ENCODE results near the gene ELMOD1. TPM values are rescaled to one million over a fixed set of nuclear protein-coding genes. Genes with fewer than 3 reads are reported as not detected.

ELMOD1 gene
- total and polyA plus RNA-seq, 10 of the 15 experiments (the other 5 are each of a cell fraction or from before 2014, with no cell fraction given) = not detected

DNA sequence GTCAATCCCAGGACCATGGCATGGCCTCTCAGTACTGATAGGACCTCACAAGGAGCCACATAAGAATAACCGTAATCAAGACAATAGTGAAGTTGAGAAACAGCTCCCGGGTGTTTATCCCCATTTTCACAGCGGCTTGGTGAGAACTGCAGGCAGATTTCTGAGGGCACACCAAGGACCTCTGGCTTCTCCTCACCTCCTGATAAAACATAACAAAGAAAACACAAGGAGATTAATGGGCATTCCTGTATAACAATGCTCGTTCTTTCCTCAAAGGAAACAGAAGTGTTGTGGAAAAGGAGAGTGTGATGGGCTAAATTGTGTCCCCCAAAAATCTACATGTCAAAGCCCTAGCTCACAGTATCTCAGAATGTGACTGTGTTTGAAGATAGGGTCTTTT is 116.9 kb downstream of the ELMOD1 start:
- Histone ChIP-seq H3K36me3 (ENCODE audit: control insufficient read depth in 2 of 2, insufficient read depth in 2 of 2, low read length in 1 of 2) (no peaks in the 10 kb centered on the region), H2AFZ (ENCODE audit: control insufficient read depth, low read depth, low read length) (no peak overlapping the region), H3K9me3 (replicated peaks; ENCODE audit: control insufficient read depth, insufficient read depth, low read length) (no peaks in the 10 kb centered on the region), H3K4me3 (no peak overlapping the region), H3K27ac (ENCODE audit: control insufficient read depth, insufficient read depth) (no peak overlapping the region), H3K9ac (ENCODE audit: control insufficient read depth, insufficient read depth, low read length) (no peak overlapping the region), H3K27me3 (replicated peaks in 1 of 2; ENCODE audit: control insufficient read depth in 2 of 2, insufficient read depth in 2 of 2, low read length in 1 of 2) (peaks cover 2 to 8% of the 10 kb centered on the region in 2 experiments; a peak in 2 of 4 replicates), H3K79me2 (ENCODE audit: control insufficient read depth, insufficient read depth, low read length) (no peaks in the 10 kb centered on the region), H3K4me2 (ENCODE audit: control insufficient read depth, insufficient read depth) (no peak overlapping the region), H4K20me1 (ENCODE audit: control insufficient read depth, insufficient read depth) (no peaks in the 10 kb centered on the region; the same call in 1 of the 2 replicates), H3K4me1 (ENCODE audit: control insufficient read depth, insufficient read depth, low read length) (no peaks in the 10 kb centered on the region)
- POLR2A ChIA-PET = no interaction called here
- intact Hi-C loops (cut with micrococcal nuclease; ENCODE audit: unreplicated experiment) = no loop called here
- TF ChIP-seq, protein P1, sequence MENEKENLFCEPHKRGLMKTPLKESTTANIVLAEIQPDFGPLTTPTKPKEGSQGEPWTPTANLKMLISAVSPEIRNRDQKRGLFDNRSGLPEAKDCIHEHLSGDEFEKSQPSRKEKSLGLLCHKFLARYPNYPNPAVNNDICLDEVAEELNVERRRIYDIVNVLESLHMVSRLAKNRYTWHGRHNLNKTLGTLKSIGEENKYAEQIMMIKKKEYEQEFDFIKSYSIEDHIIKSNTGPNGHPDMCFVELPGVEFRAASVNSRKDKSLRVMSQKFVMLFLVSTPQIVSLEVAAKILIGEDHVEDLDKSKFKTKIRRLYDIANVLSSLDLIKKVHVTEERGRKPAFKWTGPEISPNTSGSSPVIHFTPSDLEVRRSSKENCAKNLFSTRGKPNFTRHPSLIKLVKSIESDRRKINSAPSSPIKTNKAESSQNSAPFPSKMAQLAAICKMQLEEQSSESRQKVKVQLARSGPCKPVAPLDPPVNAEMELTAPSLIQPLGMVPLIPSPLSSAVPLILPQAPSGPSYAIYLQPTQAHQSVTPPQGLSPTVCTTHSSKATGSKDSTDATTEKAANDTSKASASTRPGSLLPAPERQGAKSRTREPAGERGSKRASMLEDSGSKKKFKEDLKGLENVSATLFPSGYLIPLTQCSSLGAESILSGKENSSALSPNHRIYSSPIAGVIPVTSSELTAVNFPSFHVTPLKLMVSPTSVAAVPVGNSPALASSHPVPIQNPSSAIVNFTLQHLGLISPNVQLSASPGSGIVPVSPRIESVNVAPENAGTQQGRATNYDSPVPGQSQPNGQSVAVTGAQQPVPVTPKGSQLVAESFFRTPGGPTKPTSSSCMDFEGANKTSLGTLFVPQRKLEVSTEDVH (IDR thresholded peaks at IDR 0.05; ENCODE audit: low read depth, partially characterized antibody) = no peak
- no peak for TF ChIP-seq CBX3 (IDR thresholded peaks at IDR 0.05; ENCODE audit: borderline replicate concordance, low read depth)
- TF ChIP-seq POLR2AphosphoS5 (IDR thresholded peaks at IDR 0.05; ENCODE audit: low read length) = no peak
- CTCF ChIA-PET = interaction anchor here (1.1 to 1.5 kb wide), 2 partner anchors 10 to 19 kb away, joined by 3 read pairs; no protein-coding TSS in a partner anchor
- ATAC-seq = no peak
- RAD21 ChIA-PET (ENCODE audit: unreplicated experiment) = no interaction called here
- WGBS (ENCODE audit: insufficient coverage, insufficient replicate concordance, low lambda C conversion rate, missing lambda C conversion rate) = 49% methylated on average over 4 of the region's 4 CpGs
- no peak for FAIRE-seq
- SMC1A ChIA-PET (ENCODE audit: uncharacterized antibody, unreplicated experiment) = interaction anchor here (0.9 kb wide), 1 partner anchor 9 kb away, joined by 3 read pairs; no protein-coding TSS in a partner anchor
- no TSS peak for BruUV-seq (replicated peaks)
- DNase-seq (ENCODE audit: low read depth, low spot score) = no peak
- in situ Hi-C loops (cut with MboI) = no loop called here

GRCh38 chr11:107708792-107709191 is 117.8 kb downstream of the ELMOD1 start:
- Histone ChIP-seq H3K79me2 (ENCODE audit: control insufficient read depth, insufficient read depth, low read length) (no peaks in the 10 kb centered on the region), H3K4me1 (ENCODE audit: control insufficient read depth, insufficient read depth, low read length) (no peaks in the 10 kb centered on the region), H3K9ac (ENCODE audit: control insufficient read depth, insufficient read depth, low read length) (no peak overlapping the region), H3K4me3 (no peak overlapping the region), H3K9me3 (replicated peaks; ENCODE audit: control insufficient read depth, insufficient read depth, low read length) (no peaks in the 10 kb centered on the region), H3K4me2 (ENCODE audit: control insufficient read depth, insufficient read depth) (no peak overlapping the region), H3K27ac (ENCODE audit: control insufficient read depth, insufficient read depth) (no peak overlapping the region), H4K20me1 (ENCODE audit: control insufficient read depth, insufficient read depth) (no peaks in the 10 kb centered on the region; the same call in 1 of the 2 replicates), H3K27me3 (replicated peaks in 1 of 2; ENCODE audit: control insufficient read depth in 2 of 2, insufficient read depth in 2 of 2, low read length in 1 of 2) (peaks cover 2 to 8% of the 10 kb centered on the region in 2 experiments; a peak in 2 of 4 replicates), H3K36me3 (ENCODE audit: control insufficient read depth in 2 of 2, insufficient read depth in 2 of 2, low read length in 1 of 2) (no peaks in the 10 kb centered on the region), H2AFZ (ENCODE audit: control insufficient read depth, low read depth, low read length) (no peak overlapping the region)
- BruUV-seq (replicated peaks) = no TSS peak
- ChIA-PET POLR2A (no interaction called here), CTCF (interaction anchor here (1.1 kb wide), 1 partner anchor 20 kb away, joined by 3 read pairs; no protein-coding TSS in a partner anchor), RAD21 (ENCODE audit: unreplicated experiment) (no interaction called here), SMC1A (ENCODE audit: uncharacterized antibody, unreplicated experiment) (no interaction called here)
- FAIRE-seq (no peak), ATAC-seq (no peak), DNase-seq (ENCODE audit: low read depth, low spot score) (no peak)
- 79% methylated on average over 3 of the region's 3 CpGs for WGBS (ENCODE audit: insufficient coverage, insufficient replicate concordance, low lambda C conversion rate, missing lambda C conversion rate)
- intact Hi-C loops (cut with micrococcal nuclease; ENCODE audit: unreplicated experiment) = no loop called here
- in situ Hi-C loops (cut with MboI) = no loop called here
- no peak for TF ChIP-seq CBX5 (IDR thresholded peaks at IDR 0.05; ENCODE audit: low read depth)
- no peak for TF ChIP-seq MTA3 (IDR thresholded peaks at IDR 0.05; ENCODE audit: borderline replicate concordance, low read length)
- TF ChIP-seq, protein P2, sequence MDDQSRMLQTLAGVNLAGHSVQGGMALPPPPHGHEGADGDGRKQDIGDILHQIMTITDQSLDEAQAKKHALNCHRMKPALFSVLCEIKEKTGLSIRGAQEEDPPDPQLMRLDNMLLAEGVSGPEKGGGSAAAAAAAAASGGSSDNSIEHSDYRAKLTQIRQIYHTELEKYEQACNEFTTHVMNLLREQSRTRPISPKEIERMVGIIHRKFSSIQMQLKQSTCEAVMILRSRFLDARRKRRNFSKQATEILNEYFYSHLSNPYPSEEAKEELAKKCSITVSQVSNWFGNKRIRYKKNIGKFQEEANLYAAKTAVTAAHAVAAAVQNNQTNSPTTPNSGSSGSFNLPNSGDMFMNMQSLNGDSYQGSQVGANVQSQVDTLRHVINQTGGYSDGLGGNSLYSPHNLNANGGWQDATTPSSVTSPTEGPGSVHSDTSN (IDR thresholded peaks at IDR 0.05; ENCODE audit: insufficient replicate concordance, low read depth, low read length) = no peak
- TF ChIP-seq RBBP5 (conservative IDR thresholded peaks at IDR 0.05) = no peak
- TF ChIP-seq TARDBP (IDR thresholded peaks at IDR 0.05; ENCODE audit: borderline replicate concordance) = no peak
- no peak for TF ChIP-seq PML (IDR thresholded peaks at IDR 0.05; ENCODE audit: low read length)
- no peak for TF ChIP-seq MEF2B (IDR thresholded peaks at IDR 0.05; ENCODE audit: partially characterized antibody, poor library complexity, severe bottlenecking)
- no peak for TF ChIP-seq CHD1 (IDR thresholded peaks at IDR 0.05; ENCODE audit: low read depth, low read length)
- no peak for TF ChIP-seq SP1 (IDR thresholded peaks at IDR 0.05; ENCODE audit: low read depth, low read length)
- no peak for TF ChIP-seq JUNB (IDR thresholded peaks at IDR 0.05)
- no peak for TF ChIP-seq BMI1 (IDR thresholded peaks at IDR 0.05; ENCODE audit: borderline replicate concordance)

All from GM12878 (cell line).